Neural progenitor cell (in vitro differentiated cells): ENCODE results near the gene FOXA1. TPM values are rescaled to one million over a fixed set of nuclear protein-coding genes. Genes with fewer than 3 reads are reported as not detected.
A peak's percentile ranks its signal among the peaks of the same experiment; 100 is the strongest.

Experiments used
- DNase-seq: peaks from one replicate; pipeline ENCODE4 v3.0.0-alpha.2; 2016; ENCODE audit warnings: low spot score
- H2AFZ ChIP-seq: fragments of 200-600 bp; sonication (generic); replicated peaks from 2 replicates; pipeline ENCODE4 v1.6.1; 2016; ENCODE audit warnings: antibody characterized with exemption
- H3F3A ChIP-seq: fragments of 200-600 bp; sonication (generic); 2 replicates; pipeline ENCODE4 v1.6.1; 2016; ENCODE audit warnings: antibody characterized with exemption, low read depth
- H3K27ac ChIP-seq: fragments of 200-600 bp; sonication (generic); 2 replicates; pipeline ENCODE4 v1.5.1; 2016; ENCODE audit warnings: mild to moderate bottlenecking
- H3K27me3 ChIP-seq: fragments of 200-600 bp; sonication (generic); 2 replicates; pipeline ENCODE4 v1.6.1; 2016; ENCODE audit warnings: mild to moderate bottlenecking, moderate library complexity
- H3K36me3 ChIP-seq: fragments of 200-600 bp; sonication (generic); 2 replicates; pipeline ENCODE4 v1.5.1; 2016
- H3K4me1 ChIP-seq: fragments of 200-600 bp; sonication (generic); 2 replicates; pipeline ENCODE4 v1.6.1; 2016; ENCODE audit warnings: mixed run types
- H3K4me2 ChIP-seq: fragments of 200-600 bp; sonication (generic); 2 replicates; pipeline ENCODE4 v1.6.1; 2016
- H3K4me3 ChIP-seq: fragments of 200-600 bp; sonication (generic); 2 replicates; pipeline ENCODE4 v1.5.1; 2016
- H3K79me2 ChIP-seq: fragments of 200-600 bp; sonication (generic); 2 replicates; pipeline ENCODE4 v1.6.1; 2016; ENCODE audit warnings: low read depth
- H3K9ac ChIP-seq: fragments of 200-600 bp; sonication (generic); 2 replicates; pipeline ENCODE4 v1.6.1; 2016
- H3K9me3 ChIP-seq: fragments of 200-600 bp; sonication (generic); 2 replicates; pipeline ENCODE4 v1.5.1; 2016; ENCODE audit warnings: low read depth
- H4K20me1 ChIP-seq: fragments of 200-600 bp; sonication (generic); 2 replicates; pipeline ENCODE4 v1.6.1; 2016; ENCODE audit warnings: low read depth
- H3K27ac Mint-ChIP-seq: 3 replicates; pipeline ENCODE4 v1.8.0; 2021; ENCODE audit warnings: mixed read lengths
- H3K27me3 Mint-ChIP-seq: 2 replicates; pipeline ENCODE4 v1.8.0; 2022; ENCODE audit warnings: low read depth, mild to moderate bottlenecking, inconsistent platforms, moderate library complexity, mixed read lengths; ENCODE audit not compliant: insufficient read depth
- H3K36me3 Mint-ChIP-seq: 3 replicates; pipeline ENCODE4 v1.8.0; 2021; ENCODE audit warnings: mixed read lengths
- H3K4me1 Mint-ChIP-seq: 3 replicates; pipeline ENCODE4 v1.8.0; 2021; ENCODE audit warnings: mixed read lengths
- H3K4me3 Mint-ChIP-seq: 3 replicates; pipeline ENCODE4 v1.8.0; 2021; ENCODE audit warnings: mild to moderate bottlenecking, moderate library complexity, mixed read lengths
- H3K9me3 Mint-ChIP-seq: 3 replicates; pipeline ENCODE4 v1.8.0; 2020; ENCODE audit warnings: mixed read lengths
- CTCF ChIP-seq: fragments of 200-600 bp; sonication (generic); IDR thresholded peaks from 2 replicates; pipeline ENCODE4 v1.5.1; 2017; ENCODE audit warnings: antibody characterized with exemption, mild to moderate bottlenecking
- EZH2 ChIP-seq: fragments of 200-600 bp; sonication (generic); IDR thresholded peaks from 2 replicates; pipeline ENCODE4 v1.6.1; 2017; ENCODE audit warnings: antibody characterized with exemption, mild to moderate bottlenecking, moderate library complexity
- EZH2phosphoT487 ChIP-seq: fragments of 200-600 bp; sonication (generic); IDR thresholded peaks from 2 replicates; pipeline ENCODE4 v1.6.1; 2017; ENCODE audit warnings: antibody characterized with exemption
- total RNA-seq: library from RNA; depleted of rRNA; stranded (reverse); fragments of >200 nt; gene quantifications from 2 replicates; pipeline ENCODE4 v1.2.3, GENCODE V29; 2015; ENCODE audit warnings: low replicate concordance

The FOXA1 gene
- total RNA-seq, 1 donor from 2014 or later = 0.06 TPM

GRCh38 chr14:37590428-37591139 is 4.5 kb downstream of the FOXA1 start:
- no peak overlapping the region for H3K27ac Mint-ChIP-seq
- Histone ChIP-seq H4K20me1 (peaks cover 88% of the 10 kb centered on the region), H3K27ac (no peak overlapping the region), H3K79me2 (no peaks in the 10 kb centered on the region), H3K9me3 (no peaks in the 10 kb centered on the region), H3K27me3 (peaks cover 100% of the 10 kb centered on the region), H2AFZ (no peak overlapping the region), H3F3A (peaks cover 66% of the 10 kb centered on the region), H3K4me1 (peaks cover 28% of the 10 kb centered on the region), H3K4me2 (no peak overlapping the region), H3K9ac (no peak overlapping the region), H3K36me3 (no peaks in the 10 kb centered on the region), H3K4me3 (peak overlapping the region; percentile 30)
- no peak for DNase-seq
- no peaks in the 10 kb centered on the region for H3K36me3 Mint-ChIP-seq
- H3K4me1 Mint-ChIP-seq = peaks cover 46% of the 10 kb centered on the region
- H3K27me3 Mint-ChIP-seq = peaks cover 84% of the 10 kb centered on the region
- TF ChIP-seq CTCF = no peak
- peak overlapping the region; percentile 67 for H3K4me3 Mint-ChIP-seq
- no peaks in the 10 kb centered on the region for H3K9me3 Mint-ChIP-seq

- Histone ChIP-seq H4K20me1 (peaks cover 91% of the 10 kb centered on the region), H3K4me2 (no peak overlapping the region), H2AFZ (no peak overlapping the region), H3K9ac (no peak overlapping the region), H3F3A (peaks cover 67% of the 10 kb centered on the region), H3K36me3 (no peaks in the 10 kb centered on the region), H3K4me3 (no peak overlapping the region), H3K4me1 (peaks cover 33% of the 10 kb centered on the region), H3K9me3 (no peaks in the 10 kb centered on the region), H3K27ac (no peak overlapping the region), H3K79me2 (no peaks in the 10 kb centered on the region), H3K27me3 (peaks cover 100% of the 10 kb centered on the region)
- Mint-ChIP-seq H3K36me3 (no peaks in the 10 kb centered on the region), H3K9me3 (no peaks in the 10 kb centered on the region), H3K27ac (no peak overlapping the region), H3K4me1 (peaks cover 52% of the 10 kb centered on the region), H3K4me3 (no peak overlapping the region), H3K27me3 (peaks cover 85% of the 10 kb centered on the region)
- TF ChIP-seq EZH2 = no peak
- TF ChIP-seq CTCF = no peak
- TF ChIP-seq EZH2phosphoT487 = no peak
- no peak for DNase-seq
These were observed 5.2 kb downstream of the FOXA1 start for GRCh38 chr14:37589715-37590427.

- peaks cover 98% of the 10 kb centered on the region for H4K20me1 ChIP-seq
- H3K27ac ChIP-seq = no peak overlapping the region
- H3K4me3 ChIP-seq = no peak overlapping the region
- peak; percentile 32 for DNase-seq
- peaks cover 86% of the 10 kb centered on the region for H3K27me3 Mint-ChIP-seq
- peaks cover 68% of the 10 kb centered on the region for H3F3A ChIP-seq
- peaks cover 41% of the 10 kb centered on the region for H3K4me1 ChIP-seq
- no peak overlapping the region for H3K27ac Mint-ChIP-seq
- H3K27me3 ChIP-seq = peaks cover 100% of the 10 kb centered on the region
- peak overlapping the region; percentile 77 for H3K4me3 Mint-ChIP-seq
- no peak for TF ChIP-seq CTCF
- TF ChIP-seq EZH2 = no peak
- no peak for TF ChIP-seq EZH2phosphoT487
- H3K79me2 ChIP-seq = no peaks in the 10 kb centered on the region
- no peaks in the 10 kb centered on the region for H3K36me3 ChIP-seq
- no peaks in the 10 kb centered on the region for H3K9me3 Mint-ChIP-seq
- peaks cover 52% of the 10 kb centered on the region for H3K4me1 Mint-ChIP-seq
- H3K36me3 Mint-ChIP-seq = no peaks in the 10 kb centered on the region
- no peaks in the 10 kb centered on the region for H3K9me3 ChIP-seq
- H3K4me2 ChIP-seq = peak overlapping the region; percentile 85
- no peak overlapping the region for H3K9ac ChIP-seq
- H2AFZ ChIP-seq = no peak overlapping the region
These were observed 5.9 kb downstream of the FOXA1 start for GRCh38 chr14:37588956-37589714.
